Esophagus muscularis mucosa (tissue), 4 donors: Measurements from ENCODE around the gene YDJC.

Experiments
- EP300 ChIP-seq: sonication (generic); formaldehyde crosslinking; IDR thresholded peaks from one replicate; pipeline ENCODE4 v1.6.1; 2017; ENCODE audit warnings: antibody characterized with exemption
- POLR2A ChIP-seq: fragments of 450-650 bp; IDR thresholded peaks from one replicate; pipeline ENCODE4 v1.6.1; 2017; ENCODE audit warnings: antibody characterized with exemption, moderate library complexity, mild to moderate bottlenecking, low read depth
- TF ChIP-seq, protein P1 (sequence below), 3 experiments: fragments of 200-600 bp in 2 of 3; fragments of 450-650 bp in 1 of 3; sonication (generic) in 2 of 3; IDR thresholded peaks; one replicate each; pipeline ENCODE4 v1.5.1; 2017 to 2019; ENCODE audit warnings: antibody characterized with exemption in 3 of 3, mild to moderate bottlenecking in 2 of 3, moderate library complexity in 1 of 3

GRCh38 chr22:21679383-21679782, 49.6 kb upstream of the YDJC start:
- TF ChIP-seq POLR2A: no peak
- TF ChIP-seq, protein P1, sequence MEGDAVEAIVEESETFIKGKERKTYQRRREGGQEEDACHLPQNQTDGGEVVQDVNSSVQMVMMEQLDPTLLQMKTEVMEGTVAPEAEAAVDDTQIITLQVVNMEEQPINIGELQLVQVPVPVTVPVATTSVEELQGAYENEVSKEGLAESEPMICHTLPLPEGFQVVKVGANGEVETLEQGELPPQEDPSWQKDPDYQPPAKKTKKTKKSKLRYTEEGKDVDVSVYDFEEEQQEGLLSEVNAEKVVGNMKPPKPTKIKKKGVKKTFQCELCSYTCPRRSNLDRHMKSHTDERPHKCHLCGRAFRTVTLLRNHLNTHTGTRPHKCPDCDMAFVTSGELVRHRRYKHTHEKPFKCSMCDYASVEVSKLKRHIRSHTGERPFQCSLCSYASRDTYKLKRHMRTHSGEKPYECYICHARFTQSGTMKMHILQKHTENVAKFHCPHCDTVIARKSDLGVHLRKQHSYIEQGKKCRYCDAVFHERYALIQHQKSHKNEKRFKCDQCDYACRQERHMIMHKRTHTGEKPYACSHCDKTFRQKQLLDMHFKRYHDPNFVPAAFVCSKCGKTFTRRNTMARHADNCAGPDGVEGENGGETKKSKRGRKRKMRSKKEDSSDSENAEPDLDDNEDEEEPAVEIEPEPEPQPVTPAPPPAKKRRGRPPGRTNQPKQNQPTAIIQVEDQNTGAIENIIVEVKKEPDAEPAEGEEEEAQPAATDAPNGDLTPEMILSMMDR (IDR thresholded peaks at IDR 0.05): no peak
- no peak for TF ChIP-seq EP300
